IPS DF 19.7 (cell line): Measurements from ENCODE around the gene KIAA1191.
A peak's percentile ranks its signal among the peaks of the same experiment; 100 is the strongest.
"Not testable (repeated sequence)": the region's sequence is repeated elsewhere in the genome, so short reads cannot be mapped to it uniquely, and the experiment has no call there.

Experiments
- DNase-seq: peaks from one replicate; pipeline ENCODE4 v3.0.0-alpha.2; 2013; ENCODE audit warnings: low read depth, low spot score

The KIAA1191 gene, protein sequence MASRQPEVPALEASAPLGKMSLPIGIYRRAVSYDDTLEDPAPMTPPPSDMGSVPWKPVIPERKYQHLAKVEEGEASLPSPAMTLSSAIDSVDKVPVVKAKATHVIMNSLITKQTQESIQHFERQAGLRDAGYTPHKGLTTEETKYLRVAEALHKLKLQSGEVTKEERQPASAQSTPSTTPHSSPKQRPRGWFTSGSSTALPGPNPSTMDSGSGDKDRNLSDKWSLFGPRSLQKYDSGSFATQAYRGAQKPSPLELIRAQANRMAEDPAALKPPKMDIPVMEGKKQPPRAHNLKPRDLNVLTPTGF

DNA sequence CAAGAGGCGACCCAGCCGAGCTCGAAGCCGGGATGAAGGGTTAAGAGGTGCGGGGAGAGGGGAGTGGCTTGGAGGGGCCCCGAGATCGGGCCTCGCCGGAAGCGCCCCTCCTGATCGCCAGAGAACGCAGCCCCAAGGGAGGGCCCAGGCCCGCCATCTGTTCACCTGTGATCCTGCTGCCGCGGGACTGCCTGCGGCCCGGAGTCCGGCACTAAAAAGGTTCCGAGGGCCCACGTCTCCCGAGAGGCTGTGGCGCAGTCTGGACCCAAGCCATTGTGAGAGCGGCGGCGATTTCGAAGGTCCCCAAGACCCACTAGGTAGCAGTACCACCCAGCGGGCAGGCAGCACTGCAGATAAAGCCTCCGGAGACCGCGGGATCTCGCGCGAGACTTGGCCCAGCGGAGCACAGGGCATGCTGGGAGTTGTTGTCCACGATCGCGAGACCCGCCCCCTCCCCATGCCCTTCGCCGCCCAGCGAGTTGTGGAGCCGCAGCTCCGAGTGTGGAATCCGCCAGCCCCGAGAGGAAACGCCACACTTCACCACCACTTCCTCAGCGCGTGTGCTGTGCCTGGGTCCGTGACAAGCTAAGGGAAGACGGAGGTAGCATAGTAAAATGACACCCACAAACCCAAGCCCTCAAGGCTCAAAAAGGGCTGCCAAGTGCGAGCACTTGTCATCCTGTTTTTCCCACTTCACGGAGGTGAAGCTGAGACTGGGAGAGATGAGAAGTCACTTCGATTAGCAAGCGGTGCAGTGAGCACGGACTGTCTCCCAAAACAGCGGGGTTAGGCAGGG, at the start of gene KIAA1191:
TSS of gene KIAA1191 (minus strand) at position 328 of the 796 bp plus-strand sequence. CDS start 2,256 bp downstream, outside the sequence.
- peak; percentile 57 for DNase-seq

DNA sequence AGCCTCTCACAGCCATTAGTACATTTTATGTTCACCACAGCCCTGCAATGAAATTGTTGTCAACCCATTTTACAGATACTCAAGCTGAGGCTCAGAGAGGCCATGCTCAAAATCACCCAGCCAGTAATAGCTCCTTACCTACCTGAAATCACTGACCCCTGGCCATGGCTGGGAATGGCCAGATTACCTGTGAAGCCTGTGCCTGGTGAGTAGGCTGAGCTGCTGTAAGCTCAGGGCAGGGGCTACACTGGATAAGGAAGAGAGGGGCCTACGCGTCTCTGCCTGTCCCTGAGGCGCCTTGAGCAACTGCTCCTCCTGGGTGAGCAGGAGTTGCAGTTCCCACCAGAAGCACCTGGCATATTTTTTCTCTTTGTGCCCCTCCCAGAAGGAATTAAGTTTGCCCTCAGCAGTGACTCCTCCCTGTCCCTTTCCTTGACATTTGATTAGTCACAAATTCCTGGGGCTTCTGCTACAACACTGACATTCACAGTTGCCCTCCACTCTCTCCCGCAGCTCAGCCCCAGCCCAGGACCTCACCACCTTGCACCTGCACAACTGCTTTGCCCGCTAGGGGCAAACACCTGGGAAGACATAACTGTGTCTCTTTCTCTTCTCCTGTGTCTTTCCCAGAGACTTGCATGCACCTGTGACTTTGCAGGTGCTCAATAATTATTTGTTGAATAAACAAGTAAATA, 49.1 kb upstream of the KIAA1191 start:
- DNase-seq = no peak

DNA sequence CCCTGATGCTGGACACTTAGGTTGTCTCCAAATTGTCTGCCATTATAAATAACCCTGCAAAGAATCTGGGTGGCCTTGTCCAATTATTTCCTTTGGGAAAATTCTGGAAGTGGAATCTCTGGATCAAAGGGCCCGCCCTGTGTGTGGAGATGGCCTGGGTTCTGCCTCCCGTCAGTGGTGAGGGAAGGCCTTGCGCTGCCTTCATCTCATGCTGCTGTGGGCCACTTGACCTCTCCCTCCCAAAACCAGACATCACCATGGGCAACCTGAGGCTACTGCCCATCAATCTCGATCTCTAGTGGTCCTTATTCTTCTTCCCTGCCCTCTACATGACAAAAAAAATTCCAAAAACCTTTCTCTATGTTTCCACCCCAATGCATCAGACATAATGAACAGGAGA, 48.2 kb upstream of the KIAA1191 start:
- no peak for DNase-seq

DNA sequence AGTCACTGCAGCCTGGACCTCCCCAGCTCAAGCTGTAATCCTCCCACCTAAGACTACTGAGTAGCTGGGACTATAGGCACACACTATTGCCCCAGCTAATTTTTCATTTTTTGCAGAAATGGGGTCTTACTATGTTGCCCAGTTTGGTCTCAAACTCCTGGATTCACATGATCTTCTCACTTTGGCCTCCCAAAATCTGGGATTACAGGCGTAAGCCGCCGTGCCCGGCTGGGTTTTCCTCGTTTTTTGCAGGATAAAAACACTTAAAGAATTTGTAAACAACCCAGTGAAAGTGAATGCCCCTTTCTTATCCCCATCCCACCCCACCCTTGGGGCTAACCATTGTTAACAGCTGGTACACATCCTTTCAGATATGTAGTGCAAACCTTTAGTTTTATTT, 47.0 kb upstream of the KIAA1191 start:
- no peak for DNase-seq

DNA sequence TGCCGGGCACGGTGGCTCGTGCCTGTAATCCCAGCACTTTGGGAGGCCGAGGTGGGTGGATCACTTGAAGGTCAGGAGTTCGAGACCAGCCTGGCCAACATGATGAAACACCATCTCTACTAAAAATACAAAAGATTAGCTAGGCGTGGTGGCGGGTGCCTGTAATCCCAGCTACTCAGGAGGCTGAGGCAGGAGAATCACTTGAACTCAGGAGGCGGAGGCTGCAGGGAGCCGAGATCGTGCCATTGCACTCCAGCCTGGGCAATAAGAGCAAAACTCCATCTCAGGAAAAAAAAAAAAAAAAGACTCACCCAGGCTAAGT, 46.6 kb upstream of the KIAA1191 start:
- not testable (repeated sequence) for DNase-seq

DNA sequence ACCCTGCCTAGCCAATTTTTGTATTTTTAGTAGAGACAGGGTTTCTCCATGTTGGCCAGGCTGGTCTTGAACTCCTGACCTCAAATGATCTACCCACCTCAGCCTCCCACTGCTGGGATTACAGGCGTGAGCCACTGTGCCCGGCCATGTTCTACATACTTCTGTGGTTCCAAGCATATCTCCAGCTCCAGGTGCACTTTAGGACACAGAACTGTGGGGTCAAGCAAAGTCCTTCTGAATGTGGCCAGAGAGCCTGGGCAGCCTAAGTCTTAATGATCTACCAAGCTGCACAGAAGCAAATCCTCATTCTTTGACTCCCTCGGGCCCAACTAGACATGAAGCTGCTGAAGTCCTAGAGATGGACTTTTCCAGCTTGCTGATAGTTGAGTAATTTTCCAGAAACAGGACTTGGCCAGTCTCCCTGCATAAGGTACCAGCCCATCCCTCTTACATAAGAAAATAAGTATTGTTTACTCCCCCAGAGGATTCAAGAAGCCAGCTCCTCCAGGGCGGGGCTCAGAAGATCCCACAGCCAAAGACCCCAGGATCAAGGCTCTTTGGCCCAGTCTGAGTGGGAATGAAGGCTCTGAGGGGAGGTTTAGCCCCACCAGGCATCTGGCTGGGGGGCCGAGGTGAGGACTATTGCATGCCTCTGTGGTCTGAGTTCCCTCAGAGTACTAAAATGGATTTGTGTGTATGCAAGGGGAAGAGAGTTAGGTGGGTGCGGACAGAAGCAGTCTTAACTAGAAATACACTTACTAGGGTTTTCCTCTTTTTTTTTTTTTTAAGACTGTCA, 46.1 kb upstream of the KIAA1191 start:
- no peak for DNase-seq

DNA sequence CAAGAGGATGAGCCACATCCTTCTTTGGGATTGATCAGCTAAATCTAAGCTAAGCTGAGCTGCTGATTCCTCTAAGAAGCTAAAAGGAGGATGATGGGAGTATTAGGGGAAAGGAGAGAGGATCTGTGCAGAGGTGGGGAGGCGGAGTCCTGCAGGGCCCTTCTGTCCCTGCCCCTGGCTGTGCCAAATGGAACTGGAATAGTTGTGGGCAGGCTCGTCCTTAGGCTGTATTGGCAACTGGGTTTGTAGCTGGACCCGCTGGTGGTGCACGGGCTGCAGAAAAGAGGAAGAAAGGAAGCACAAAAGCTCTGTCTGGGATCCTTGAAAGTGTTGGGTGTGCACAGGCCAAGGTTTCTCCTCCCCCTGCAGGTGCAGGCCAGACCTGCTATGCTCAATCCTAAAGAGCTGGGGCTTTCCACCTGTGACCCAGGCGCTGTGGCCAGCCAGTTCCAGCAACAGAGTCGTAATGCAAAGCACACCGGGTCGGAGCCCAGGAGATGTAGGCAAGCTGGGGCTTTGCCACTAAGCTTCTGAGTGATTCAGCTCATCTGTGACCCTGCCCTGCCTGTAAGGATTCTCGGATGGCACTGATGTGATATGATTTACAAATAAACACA, 45.0 kb upstream of the KIAA1191 start:
- no peak for DNase-seq

DNA sequence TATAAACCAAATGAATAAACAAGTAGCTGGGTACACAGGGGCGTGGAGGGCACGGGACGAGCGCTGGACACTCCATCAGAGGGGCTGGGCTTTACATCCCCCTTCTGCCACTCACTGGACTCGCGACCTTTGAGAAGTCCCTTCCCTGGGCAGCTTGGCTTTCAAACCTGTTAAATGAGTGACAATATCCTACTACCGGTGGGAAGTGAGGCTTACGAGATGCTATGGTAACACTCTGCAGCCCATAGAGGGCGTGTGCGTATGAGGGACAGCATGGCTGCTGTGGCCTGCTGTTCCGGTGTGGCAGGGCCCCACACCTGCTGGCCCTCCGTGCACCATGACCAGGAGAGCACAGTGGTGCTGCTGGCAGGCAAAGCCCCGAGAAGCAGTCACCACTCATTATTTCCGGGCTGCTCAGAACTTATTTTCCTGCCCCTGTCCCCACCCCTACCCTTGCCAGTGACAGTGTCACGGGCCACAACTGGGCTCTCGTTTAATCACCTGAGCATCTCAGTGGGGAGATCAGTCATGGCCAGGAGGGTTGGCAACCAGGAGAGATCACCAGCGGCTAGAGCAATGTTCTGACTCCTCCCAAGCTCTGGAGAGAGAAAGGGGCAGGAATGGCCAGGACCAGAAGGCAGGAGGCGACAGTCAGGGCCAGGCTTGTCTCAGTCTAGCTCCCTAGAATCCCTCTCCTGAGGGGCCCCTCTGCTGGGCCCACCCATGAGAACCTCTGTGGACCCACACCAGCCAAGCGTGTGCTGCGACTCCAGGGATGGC, 44.3 kb upstream of the KIAA1191 start:
- peak; percentile 30 for DNase-seq

DNA sequence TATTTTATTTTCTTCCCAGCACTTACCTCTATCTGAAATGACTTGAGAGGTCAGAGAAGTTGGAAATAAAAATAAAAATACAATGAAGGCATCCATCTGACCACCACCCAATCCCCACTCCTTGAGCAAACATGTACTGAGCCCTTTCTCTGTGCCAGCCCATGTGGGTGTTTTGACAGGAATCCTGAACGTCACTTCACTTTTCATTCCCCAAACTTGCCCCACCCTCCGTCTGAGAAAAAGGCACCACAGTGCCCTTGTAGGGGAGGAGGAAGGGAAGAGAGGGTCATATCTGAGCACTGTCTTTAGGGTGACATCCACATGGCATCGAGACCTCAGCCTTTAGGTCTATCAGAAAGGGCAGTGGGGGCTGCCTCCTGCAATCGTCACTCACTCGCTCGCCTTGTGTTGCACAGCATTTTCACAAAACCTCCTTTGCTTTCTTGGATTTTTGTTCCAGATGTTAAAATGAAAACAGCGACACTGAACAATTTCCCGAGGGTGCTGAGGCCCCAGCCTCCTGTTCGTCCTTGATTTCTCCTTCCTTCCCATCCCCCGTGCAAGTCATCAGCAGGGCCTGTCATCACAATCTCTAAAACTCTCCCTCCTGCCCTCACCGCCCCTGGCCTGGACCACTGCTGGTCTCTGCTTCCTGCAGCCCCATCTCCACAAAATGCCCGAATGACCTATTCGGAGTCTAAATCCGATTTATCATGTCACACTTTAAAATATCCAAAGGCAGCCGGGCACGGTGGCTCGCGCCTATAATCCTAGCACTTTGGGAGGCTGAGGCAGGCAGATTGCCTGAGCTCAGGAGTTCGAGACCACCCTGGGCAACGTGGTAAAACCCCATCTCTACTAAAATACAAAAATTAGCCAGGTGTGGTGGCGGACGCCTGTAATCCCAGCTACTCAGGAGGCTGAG, 40.0 kb upstream of the KIAA1191 start:
- DNase-seq = no peak

DNA sequence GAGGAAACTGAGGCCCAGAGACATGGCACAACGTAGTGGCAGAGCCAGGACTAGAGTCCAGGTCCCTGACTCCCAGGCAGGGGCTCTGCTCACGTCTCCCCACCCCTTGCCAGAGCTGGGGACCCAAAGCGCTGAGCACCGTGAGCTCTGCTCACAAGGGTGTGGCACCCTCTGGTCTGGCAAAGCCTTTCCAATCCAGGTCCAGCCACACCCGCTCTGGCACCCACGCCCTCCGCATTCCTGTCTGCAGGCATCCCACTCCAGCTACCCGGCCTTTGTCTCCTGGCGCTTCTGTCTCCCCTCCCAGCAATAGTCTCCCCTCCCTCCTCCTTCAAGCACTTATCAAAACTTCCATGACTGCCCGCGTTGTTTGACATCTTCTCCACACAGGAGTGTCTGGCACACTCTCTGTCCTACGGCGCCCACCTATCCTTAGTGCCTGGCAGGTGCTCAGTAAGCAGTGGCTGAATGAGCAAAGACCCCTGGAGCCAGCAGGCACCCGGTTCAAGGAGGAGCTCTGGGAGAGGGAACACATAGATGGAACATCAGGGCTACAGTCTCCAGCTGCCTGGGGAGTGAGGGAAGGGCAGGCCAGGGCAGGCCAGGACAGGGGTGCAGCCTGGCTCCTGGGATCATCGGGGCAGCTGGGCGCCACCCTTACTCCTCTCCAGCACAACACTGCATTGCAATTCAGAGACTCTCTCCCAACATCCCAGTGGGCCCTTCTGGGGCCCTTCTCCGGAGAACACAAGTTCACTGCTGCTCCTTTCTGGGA, 39.0 kb upstream of the KIAA1191 start:
- DNase-seq = no peak

DNA sequence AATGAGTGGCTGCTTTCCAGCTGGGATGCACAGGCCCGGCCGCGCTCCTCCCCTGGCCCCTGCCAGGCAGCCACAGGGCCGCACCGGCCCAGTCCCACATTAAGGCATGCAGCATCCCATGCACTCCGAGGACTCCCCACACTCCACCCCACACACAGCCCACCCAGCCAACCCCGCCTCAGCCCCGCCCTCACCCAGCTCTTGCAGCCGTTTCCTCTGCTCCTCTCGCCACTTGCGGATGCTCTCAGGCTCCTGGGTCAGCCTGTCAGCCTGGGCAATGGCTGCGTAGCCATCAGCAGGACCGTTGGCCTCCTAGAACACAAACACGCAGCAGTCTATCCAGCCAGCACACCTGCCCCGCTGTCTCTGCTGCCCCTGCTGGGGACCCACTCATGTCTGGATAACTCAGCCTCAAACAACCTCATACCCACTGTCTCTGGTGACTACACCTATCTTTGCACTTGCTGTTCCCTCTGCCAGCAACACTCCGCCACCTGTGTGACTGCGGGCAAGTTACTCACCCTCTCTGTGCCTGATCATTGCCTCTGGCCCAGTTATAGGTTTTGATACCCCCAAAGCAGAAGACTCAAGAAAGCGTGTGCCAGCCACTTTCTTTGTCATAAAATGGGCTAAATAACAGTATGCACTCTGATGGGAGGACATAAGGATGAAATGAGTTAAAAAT, 36.3 kb upstream of the KIAA1191 start:
- no peak for DNase-seq

DNA sequence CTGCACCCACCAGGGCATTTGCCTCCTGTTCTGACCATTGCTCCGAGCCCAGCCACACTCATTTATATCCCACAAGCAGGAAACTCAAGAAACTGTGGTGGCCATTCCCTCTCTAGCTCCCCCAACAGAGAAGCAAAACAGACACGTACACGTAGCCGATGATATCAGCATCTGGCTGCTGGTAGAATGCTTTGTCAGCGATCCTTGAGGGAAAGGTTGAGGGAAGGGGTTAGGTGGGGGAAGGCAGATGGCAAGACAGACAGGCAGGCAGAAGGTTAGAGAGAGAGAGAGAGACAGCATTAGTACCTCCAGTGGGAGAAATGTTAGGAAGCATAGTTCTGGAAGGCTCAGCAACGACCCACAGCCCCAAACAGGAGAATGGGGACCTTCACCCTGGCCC, 34.8 kb upstream of the KIAA1191 start:
- DNase-seq = no peak

DNA sequence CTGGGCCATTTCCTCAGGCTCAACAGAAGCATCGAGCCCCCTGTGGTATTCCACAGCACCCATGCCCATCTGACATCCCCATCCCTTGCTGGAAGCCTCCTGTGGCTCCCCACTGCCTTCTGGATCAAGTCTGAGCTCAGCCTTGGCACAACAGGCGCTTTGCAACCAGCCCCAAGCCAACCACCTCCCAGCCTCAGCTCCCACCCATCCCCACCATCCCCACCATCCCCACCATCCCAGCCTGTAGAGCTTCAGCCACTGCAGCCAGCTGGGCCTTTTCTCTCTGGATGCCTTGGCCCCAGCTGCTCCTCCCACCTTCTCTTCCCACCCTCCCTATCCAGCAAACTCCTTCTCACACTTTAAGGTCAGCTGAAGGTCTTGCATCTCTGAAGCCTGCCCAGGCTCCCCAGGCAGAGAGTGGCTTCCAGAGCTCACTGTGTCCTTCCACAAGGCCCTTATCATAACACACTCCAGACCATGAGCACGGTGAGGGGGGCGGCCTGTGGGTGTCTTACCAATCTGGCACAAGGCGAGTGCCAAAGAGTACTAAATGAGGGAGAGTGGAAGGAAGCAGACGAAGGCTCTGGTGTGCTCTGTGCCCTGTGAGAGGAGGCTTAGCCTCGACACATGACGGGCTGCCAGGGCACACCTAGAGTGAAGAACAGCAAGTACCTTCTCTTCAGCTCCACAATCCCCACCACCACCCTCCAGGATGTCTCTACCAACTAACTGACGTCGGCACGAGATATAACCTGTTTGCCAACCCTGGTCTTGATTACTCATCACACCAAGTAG, 33.5 kb upstream of the KIAA1191 start:
- DNase-seq = no peak

DNA sequence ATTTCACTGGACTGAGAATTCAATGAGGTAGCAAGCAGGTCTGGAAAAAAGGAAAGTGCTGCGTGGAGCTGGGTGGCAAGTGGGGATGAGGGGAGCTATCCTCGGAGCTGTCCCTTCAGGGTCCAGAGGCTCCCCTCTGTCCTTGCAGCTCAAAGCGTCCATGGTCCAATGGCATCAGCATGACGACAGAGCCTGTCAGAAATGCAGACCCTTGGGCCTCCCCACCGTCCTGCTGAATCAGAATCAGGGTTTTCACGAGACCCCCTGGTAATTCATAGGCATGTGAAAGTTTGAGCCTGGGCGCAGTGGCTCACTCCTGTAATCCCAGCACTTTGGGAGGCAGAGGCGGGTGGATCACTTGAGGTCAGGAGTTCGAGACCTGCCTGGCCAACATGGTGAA, 32.5 kb upstream of the KIAA1191 start:
- no peak for DNase-seq

DNA sequence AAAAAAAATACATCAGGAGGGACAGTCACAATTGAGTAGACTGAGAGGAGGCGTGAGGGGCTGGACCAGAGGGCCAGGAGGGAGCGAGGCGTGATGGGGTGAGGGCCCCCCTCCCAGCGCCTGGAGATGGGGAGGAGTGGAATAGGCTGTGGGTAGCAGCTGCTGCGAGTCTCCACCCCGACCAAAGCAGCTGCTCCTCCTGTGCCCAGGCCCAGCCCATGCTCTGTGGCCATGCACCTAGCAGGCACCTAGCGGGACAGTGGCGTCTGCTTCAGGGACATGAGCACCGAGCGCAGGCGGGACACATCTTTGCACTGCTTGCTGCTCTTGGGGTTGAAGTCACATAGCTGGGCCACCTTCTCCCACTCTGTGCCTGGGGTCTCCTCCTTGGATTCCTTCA, 31.0 kb upstream of the KIAA1191 start:
- DNase-seq = no peak

DNA sequence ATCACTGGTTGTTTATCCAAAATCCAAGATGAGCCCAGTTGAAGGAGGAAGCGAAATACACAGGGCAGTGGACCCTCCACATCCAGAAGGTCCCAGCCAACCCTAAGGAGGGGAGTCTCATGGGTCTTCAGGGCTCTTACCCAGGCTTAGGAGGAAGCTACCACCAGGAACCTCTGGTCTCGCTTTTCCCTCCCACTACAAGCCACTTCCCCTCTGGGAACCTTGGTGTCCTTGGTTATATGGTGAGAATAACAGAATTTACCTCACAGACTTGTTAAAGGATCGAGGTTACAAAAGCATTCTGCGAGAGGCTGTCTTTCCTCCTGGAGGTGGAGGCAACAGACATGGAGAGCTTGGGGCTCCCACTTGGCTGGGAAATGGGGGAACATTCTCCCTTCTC, 30.4 kb upstream of the KIAA1191 start:
- DNase-seq = no peak

DNA sequence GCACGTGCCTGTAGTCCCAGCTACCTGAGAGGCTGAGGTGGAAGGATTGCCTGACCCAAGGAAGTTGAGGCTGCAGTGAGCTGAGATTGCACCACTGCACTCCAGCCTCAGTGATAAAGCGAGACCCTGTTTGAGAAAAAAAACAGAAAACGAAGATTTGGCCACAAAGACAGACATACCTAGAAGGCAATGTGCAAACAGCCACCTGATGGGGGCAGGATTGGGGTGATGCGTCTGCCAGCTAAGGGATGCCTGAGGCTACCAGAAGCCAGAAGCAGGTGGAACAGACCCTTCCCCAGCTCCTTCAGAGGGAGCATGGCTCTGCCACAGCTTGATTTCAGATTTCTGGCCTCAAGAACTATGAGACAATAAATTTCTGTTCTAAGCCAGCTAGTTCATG, 29.9 kb upstream of the KIAA1191 start:
- no peak for DNase-seq
